HG02884 (cell line): ENCODE measurements around the gene XRCC3.

Source experiments
- ATAC-seq: cut with Tn5 transposase; IDR thresholded peaks from one replicate; pipeline ENCODE4 v1.9.1; 2021; ENCODE audit warnings: mild to moderate bottlenecking, moderate library complexity; ENCODE audit not compliant: unreplicated experiment

The XRCC3 gene

GRCh38 chr14:103726474-103726873 is 11.2 kb upstream of the XRCC3 start:
- ATAC-seq = no peak

DNA sequence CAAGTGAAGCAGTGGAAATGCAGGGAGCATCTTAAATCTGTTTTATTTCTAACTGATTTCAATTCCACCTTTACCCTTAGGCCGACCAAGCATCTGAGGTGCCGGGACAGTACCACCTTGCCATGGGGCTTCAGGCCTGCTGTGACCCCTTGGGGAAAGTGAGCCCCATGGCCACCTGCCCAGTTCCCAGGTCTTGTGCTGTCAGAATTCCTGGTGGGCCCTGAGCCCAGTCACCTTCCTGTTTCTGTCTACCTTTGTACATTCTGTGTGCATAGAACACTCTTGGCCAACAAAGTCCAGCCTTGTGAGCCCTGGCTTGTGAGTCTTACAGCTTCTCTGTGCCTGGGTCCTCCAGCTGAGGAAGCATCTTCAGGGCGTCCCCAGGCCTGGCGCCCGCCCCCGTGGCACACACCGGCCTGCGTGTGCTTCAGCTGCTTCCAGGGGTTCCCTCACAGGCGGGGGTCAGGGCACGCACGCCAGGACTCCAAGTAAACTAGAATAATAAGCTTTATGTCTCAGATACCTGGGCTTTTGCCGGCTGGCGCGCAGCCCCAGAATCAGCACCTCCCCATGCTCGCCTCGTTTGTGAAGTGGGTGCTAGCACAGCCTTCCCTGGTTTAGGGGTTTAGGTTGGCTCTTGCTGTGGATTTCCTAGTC is 10.6 kb upstream of the XRCC3 start:
- no peak for ATAC-seq

DNA sequence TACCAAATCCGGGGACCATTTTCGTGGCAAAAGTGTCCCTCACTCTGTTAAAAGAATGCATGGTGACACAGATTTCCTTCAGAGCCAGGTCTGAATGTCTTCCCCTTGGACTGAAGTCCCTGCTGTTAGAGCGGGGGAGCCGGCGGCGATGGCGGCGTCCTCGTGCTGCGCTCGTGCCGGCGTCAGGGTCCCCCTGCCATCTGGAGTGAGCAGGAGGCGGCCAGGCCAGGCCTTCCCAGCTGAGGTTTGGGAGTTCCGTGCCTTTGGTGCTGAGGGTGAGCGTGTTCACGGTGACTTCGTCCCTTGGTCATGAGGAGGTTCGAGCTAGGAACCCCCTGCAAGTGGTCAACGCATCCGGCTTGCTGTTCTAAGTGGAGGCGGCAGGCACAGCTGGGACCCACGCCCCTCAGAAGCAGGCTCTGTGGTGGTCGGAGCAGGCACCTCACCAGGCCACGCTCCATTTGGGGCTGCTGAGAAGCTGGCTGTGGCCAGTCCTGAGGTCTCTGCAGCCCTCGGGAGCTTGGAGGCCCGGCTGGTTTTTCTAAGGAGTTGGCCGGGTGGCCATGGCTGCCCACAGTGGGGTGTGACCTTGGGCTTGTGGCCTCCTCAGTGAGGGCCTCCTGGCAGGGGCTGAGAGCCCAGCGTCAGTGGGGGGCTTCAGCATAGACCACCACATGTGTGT is 9.9 kb upstream of the XRCC3 start:
- no peak for ATAC-seq

DNA sequence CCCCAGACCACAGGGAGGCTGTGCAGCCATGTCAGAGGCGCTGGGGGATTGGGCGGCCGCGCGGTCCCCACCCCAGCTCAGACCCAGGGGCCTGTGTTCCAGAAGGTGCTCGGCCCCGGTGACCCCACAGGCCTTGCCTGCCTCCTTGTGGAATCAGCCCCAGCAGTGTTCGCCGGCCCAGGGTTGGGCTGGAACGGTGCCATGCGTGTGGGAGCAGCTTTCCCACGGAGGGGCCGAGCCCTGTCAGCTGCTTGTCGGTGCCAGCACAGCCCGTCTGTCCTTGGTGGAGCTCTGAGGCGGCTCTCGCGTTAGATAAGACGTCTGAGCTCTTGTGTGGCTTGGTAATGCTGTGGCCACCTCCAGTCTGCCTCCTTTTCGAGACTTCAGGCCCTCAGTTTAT is 8.9 kb upstream of the XRCC3 start:
- ATAC-seq = no peak

DNA sequence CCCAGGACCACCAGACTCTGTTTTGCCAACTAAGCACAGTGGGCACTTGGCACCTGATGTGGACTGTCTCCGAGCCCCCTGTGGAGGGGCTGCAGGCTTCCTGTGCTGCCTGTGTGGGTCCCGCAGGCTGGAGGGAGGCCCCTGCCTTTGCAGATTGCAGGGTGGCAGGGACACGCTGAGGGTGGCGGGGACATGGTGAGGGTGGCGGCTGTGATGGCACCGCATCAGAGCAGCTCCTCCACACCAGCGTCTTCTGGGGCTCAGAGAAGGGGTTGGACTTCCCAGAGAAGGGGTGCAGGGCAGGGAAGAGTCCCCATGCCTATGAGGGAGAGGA is 8.5 kb upstream of the XRCC3 start:
- ATAC-seq = no peak

GRCh38 chr14:103721334-103722120 is 6.3 kb upstream of the XRCC3 start:
- no peak for ATAC-seq

GRCh38 chr14:103719751-103720150 is 4.5 kb upstream of the XRCC3 start:
- no peak for ATAC-seq

DNA sequence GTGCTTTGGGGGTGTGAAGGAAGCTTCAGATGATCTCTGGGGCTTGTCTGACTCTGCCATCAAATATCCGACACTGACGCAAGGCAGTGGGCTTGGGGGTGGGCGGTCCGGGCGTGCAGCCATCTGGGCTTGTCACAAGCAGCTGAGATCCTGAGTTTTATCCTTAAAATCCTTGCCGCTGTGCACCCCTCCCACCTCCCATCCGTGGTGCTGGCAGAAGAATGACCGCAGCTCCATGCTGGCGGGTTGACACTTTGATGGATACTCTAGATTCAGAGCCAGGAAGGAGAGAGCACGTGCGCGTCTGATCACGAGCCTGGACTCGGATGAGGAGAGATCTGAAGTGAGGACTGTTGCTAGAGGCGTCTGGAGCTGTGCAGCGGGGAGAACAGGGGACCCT is 3.3 kb upstream of the XRCC3 start:
- ATAC-seq = no peak

DNA sequence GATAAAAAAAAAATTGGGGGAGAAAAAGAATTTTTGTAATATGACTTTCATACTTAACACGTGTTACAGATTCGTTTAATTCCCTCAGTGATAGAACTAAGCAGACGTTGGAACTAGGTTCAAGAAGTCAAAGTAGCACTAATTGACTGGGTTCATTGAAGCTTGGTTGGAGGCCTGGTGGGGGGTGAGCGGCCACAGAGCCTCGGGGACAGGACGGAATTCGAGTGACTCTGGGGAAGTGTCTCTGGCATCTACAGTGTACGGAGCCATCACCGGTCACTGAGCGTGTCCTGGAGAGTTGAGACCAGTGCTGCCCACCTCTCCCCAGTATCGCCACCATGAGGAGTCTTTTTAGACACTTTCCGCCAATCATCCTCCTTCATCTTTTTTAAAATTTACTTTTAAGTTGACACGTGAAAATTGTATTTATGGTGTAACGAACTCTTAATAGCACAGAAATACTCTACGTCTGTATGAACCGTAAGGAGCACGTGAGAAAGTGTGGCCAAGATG is 1.7 kb upstream of the XRCC3 start:
- ATAC-seq = no peak

DNA sequence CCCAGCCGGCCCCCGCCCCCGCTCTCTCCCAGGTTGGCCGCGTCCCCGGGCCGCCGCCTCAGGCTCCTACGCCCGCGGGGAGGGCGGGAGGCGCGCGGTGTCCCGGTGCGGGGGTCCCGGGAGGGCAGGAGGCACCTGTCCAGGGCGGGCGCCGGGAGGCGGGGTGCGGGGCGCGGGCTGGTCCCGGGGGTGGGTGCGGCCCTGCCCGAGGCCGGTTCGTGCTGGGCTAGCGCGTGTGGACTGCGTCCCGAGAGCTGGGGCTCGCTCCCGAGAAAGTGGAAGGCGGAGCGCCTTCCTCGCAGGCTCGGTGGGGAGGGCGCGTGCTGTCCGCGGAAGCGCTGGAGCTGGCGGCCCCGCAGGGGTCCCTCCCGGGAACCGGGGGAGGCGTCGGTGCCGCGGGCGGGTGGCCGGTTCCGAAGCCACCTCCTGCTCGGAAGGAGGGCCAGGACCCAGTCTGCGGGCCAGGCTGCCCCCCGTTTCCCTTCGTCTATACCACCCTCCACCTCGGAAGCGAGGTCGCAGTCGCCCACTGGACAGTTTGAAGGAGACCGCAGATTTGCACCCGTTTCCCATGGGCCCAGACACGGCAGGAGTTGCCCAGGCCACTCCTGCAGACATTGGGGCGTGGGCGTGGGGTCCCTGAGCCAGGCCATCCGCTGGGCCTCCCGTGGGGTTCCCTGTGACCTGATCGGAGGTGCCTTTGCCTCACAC is 995 bp upstream of the XRCC3 start:
- no peak for ATAC-seq

DNA sequence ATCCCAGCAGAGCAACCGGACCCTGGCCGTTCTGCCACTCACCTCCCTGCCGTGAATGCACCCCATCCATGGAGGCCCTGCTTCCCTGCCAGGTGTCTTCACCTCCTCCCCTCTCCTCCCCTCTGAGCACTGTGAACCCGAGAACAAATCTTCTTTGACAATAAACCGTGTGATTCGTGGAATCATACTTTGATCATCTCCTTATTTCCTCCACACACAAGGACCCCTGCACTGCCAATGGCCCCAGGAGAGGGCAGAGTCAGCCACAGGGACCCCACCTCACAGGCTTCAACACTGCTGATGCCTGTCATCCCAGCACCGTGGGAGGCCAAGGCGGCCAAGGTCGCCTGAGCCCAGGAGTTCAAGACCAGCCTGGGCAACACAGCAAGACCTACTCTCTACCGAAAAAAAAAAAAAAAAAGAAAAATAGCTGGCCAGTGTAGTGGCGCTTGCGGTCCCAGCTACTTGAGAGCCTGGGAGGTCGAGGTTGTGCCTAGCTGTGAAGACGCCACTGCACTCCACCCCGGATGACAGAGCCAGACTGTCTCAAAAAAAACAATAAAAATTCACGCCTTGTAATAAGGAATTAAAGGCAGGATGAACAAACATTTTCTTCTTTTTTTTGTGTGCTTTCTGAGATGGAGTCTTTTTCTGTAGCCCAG is 1.1 kb downstream of the XRCC3 start:
- ATAC-seq = no peak

- no peak for ATAC-seq
These were observed 1.8 kb downstream of the XRCC3 start for GRCh38 chr14:103713304-103714062.

GRCh38 chr14:103712633-103713247 is 2.5 kb downstream of the XRCC3 start:
- ATAC-seq = no peak

DNA sequence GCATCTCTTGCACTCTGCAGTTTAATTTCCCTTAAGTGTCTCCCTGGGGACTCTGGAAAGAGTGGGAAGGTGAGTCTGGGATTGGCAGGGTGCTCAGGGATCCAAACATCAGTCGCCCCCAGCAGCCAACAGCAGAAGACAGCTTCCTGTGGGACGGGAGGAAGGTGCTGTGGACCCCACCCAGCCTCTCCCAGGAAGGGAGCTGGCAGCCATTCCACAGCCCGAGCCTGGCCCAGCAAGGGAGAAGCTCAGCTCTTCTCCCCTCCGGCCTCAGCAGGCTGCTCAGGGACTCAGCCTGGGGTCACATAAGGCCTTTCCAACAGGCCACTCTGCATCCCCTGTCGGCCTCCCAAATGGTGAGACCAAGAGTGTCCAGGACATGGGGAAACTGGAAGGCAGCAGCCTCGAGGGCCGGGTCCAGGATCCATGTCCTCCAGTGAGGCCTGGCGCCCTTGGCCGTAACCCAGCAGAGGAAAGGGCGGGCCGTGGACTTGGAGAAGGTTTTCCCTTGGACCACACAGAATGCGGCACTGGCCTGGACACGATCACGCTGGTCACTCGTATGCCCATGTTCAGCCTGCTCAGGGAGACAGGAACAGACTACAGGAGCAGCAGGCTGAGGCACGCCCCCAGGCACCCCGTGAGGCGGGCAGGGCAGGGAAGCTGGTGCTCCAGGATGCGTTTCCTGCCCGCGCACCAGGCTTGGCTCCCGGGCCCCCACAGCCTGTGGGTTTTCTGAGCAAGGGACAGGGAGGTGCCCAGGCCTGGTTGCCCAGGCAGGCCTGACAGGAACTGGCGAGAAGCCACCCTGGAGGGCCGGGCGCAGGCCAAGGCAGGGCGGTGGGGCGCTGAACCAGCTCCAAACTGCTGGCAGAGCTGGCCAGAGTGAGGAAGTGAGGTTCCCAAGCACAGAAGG is 3.5 kb downstream of the XRCC3 start:
- ATAC-seq = no peak

DNA sequence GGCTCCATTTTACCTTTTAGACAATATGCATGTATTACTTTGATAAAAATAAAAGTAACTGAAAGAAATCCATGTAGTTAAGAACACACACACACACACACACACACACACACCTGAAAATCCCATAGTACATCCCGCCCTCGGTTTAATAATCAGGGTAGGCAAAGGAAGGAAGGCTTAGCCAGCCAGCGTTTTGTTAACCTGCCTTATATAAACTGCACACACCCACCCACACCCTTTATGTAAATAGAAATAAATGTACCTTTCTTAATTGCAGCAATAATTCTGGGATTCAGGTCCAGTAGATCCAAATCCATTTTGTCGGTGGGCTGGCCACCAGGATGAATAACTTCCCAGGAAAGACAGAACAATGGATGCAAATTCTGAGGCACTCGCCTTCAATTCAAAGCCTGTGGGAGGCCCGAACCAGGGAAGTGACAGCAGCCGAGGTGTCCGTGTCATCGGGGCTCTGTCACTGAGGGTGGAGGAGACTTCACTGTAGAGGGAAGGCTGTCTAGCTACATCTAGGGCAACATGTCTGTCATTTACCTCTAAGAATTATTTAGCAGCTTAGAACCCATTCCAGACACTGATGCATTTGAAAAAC is 4.4 kb downstream of the XRCC3 start:
- ATAC-seq = no peak

GRCh38 chr14:103709814-103710213 is 5.4 kb downstream of the XRCC3 start:
- ATAC-seq = no peak

DNA sequence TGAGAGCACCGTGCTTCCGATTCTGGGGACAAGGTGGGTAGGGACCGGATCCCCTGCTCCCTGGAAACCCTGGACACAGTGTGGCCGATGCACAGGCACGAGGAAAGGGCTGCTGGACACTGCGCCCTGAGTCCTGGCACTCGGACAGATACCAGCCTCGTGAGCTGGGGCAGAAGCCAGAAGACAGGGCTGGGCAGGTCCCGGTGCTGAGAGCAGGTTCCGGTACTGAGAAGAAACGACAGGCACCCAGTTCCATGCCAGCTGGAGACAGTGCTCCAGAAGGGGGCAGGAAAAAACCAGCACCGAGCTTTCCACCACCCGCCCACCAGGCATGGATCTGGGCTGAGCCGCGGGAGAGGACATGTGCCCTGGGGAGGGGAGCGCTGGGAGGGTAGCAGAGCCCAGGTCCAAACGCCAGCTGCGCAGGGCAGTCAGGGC is 6.5 kb downstream of the XRCC3 start:
- ATAC-seq = no peak
